ENCODE measurements around the gene TH.

The TH gene

DNA sequence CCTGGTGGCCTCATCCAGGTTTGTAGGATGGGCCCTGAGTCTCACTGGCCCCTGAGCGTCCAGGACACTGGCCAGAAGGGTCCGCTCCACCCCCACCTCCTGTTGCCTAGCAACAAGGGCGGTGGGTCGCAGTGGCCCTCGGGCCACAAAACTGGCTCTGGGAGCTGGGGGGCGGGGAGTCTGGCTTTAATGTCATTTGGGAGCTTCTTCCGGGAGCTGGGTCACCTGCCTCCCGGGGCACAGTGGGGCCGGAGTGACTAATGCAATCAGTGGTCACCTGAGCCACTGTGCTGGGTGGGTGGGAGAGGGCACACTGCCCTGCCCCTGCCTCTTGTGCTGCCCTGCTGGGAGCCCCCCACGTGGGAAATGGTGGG is 2.6 kb downstream of the TH start:
- DNase-seq, result no peak
- H3K9me3 ChIP-seq (replicated peaks; ENCODE audit: insufficient read depth, low read length), result no peaks in the 10 kb centered on the region
- no peak overlapping the region for H2AFZ ChIP-seq (ENCODE audit: low read length)
- no peaks in the 10 kb centered on the region for H3K9me2 ChIP-seq (replicated peaks; ENCODE audit: insufficient read depth, low read length)
- no peak overlapping the region for H3K27ac ChIP-seq (ENCODE audit: low read length)
- no peak overlapping the region for H3K9ac ChIP-seq (ENCODE audit: low read length)
- no peak overlapping the region for H3K4me2 ChIP-seq (ENCODE audit: low read depth, low read length)
- H3K79me2 ChIP-seq (ENCODE audit: low read length), result no peaks in the 10 kb centered on the region
- TF ChIP-seq EZH2phosphoT487 (IDR thresholded peaks at IDR 0.05; ENCODE audit: low read length) (no peak), EZH2 (optimal IDR thresholded peaks at IDR 0.05; ENCODE audit: low read depth, low read length) (no peak)
- TF ChIP-seq, protein P1, sequence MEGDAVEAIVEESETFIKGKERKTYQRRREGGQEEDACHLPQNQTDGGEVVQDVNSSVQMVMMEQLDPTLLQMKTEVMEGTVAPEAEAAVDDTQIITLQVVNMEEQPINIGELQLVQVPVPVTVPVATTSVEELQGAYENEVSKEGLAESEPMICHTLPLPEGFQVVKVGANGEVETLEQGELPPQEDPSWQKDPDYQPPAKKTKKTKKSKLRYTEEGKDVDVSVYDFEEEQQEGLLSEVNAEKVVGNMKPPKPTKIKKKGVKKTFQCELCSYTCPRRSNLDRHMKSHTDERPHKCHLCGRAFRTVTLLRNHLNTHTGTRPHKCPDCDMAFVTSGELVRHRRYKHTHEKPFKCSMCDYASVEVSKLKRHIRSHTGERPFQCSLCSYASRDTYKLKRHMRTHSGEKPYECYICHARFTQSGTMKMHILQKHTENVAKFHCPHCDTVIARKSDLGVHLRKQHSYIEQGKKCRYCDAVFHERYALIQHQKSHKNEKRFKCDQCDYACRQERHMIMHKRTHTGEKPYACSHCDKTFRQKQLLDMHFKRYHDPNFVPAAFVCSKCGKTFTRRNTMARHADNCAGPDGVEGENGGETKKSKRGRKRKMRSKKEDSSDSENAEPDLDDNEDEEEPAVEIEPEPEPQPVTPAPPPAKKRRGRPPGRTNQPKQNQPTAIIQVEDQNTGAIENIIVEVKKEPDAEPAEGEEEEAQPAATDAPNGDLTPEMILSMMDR (IDR thresholded peaks at IDR 0.05; ENCODE audit: low read length), result no peak
- no peaks in the 10 kb centered on the region for H3K4me1 ChIP-seq (ENCODE audit: low read length)
- H3K27me3 ChIP-seq (replicated peaks; ENCODE audit: insufficient read depth, low read length), result peaks cover 83% of the 10 kb centered on the region
- H3F3A ChIP-seq (ENCODE audit: insufficient read depth, low read length), result no peaks in the 10 kb centered on the region
- H3K4me3 ChIP-seq (ENCODE audit: low read length), result no peak overlapping the region
- no peaks in the 10 kb centered on the region for H3K36me3 ChIP-seq (replicated peaks; ENCODE audit: insufficient read depth, low read length)
- no peaks in the 10 kb centered on the region for H4K20me1 ChIP-seq (ENCODE audit: insufficient read depth, low read length)

DNA sequence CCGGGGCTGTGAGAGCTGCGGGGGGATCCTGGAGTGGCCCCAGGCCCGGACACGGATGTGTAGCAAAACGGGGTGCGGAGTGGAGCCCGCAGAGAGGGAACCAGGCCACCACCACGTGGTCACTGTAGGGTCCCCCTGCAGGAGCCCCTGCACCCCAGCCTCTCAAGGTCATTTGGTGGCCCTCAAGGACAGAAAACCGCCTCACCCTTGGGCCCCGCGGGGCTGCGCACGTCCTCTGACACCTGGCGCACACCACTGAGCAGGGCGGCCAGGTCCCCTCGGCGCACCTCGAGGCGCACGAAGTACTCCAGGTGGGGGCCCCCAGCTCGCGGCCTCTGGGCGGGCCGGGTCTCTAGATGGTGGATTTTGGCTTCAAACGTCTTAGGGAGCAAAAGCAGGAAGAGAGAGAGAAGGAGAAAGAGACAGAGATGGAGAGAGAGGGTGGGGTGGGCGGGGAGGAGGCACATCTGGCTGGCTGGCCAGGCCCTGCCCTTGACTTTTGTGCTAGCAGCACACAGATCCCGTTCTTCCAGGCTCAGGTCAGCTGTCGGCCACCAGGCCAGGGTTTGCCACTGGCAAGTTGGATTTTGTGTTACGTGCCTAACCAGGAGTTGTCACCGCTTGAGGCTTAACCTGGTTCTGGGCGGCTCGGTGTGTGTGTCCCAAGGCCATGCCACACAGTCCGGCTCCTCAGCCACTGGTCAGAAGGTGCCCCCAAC is 3.2 kb downstream of the TH start:
- Histone ChIP-seq H3K27ac (ENCODE audit: low read length) (no peak overlapping the region), H3K9me3 (replicated peaks; ENCODE audit: insufficient read depth, low read length) (no peaks in the 10 kb centered on the region), H3K27me3 (replicated peaks; ENCODE audit: insufficient read depth, low read length) (peaks cover 83% of the 10 kb centered on the region), H3K36me3 (replicated peaks; ENCODE audit: insufficient read depth, low read length) (no peaks in the 10 kb centered on the region), H2AFZ (ENCODE audit: low read length) (no peak overlapping the region), H3K9me2 (replicated peaks; ENCODE audit: insufficient read depth, low read length) (no peaks in the 10 kb centered on the region), H3F3A (ENCODE audit: insufficient read depth, low read length) (no peaks in the 10 kb centered on the region), H4K20me1 (ENCODE audit: insufficient read depth, low read length) (no peaks in the 10 kb centered on the region), H3K4me2 (ENCODE audit: low read depth, low read length) (no peak overlapping the region), H3K4me1 (ENCODE audit: low read length) (no peaks in the 10 kb centered on the region), H3K4me3 (ENCODE audit: low read length) (no peak overlapping the region), H3K79me2 (ENCODE audit: low read length) (no peaks in the 10 kb centered on the region), H3K9ac (ENCODE audit: low read length) (no peak overlapping the region)
- DNase-seq, result no peak
- TF ChIP-seq, protein P1 (IDR thresholded peaks at IDR 0.05; ENCODE audit: low read length), result no peak
- TF ChIP-seq EZH2 (optimal IDR thresholded peaks at IDR 0.05; ENCODE audit: low read depth, low read length), result no peak
- no peak for TF ChIP-seq EZH2phosphoT487 (IDR thresholded peaks at IDR 0.05; ENCODE audit: low read length)

DNA sequence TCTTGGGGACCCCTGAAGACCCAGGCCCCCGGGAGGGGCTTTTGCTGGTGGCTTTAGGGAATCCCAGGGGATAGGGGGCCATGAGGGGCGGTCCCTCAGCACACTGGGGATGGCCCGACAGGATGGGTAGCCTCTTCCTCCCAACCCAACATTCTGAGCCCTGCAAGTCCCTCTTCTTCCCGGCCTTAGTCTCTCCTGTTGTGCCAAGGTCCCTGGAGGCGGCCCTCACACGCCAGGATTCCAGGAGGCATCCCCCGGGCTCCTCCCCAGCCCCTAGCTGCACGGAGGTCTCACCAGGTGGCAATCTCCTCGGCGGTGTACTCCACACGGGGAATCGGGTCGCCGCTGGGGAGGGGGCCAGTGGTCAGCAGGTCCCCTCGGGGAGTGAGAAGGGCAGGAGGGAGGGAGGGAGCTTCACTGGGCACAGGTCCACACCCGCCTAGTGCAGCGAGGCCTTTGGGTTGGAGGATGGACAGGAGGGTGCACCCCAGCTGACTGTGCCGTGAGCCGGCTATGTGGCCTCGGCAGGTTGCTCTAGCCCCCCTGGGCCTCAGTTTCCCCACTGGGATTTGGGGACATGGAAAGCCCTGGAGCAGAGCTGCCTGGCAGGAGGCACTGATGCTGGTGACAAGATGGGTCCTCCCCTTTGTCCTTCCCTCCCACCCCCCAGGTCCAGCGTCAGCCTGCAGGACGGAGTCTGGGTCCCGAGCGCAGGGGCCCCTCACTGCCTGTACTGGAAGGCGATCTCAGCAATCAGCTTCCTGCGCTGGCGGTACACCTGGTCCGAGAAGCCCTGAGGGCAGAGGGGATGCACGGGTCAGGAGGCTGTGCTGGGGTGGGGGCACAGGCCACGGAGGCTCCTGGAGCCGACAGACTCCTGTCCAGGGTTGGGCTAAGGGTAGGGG is 4.2 kb downstream of the TH start:
- TF ChIP-seq EZH2 (optimal IDR thresholded peaks at IDR 0.05; ENCODE audit: low read depth, low read length) (no peak), EZH2phosphoT487 (IDR thresholded peaks at IDR 0.05; ENCODE audit: low read length) (no peak)
- TF ChIP-seq, protein P1 (IDR thresholded peaks at IDR 0.05; ENCODE audit: low read length), result no peak

More for the DNA sequence above, 4.2 kb downstream of the TH start:
- Histone ChIP-seq H3K4me3 (ENCODE audit: low read length) (no peak overlapping the region), H3K79me2 (ENCODE audit: low read length) (no peaks in the 10 kb centered on the region), H3F3A (ENCODE audit: insufficient read depth, low read length) (no peaks in the 10 kb centered on the region), H3K9me3 (replicated peaks; ENCODE audit: insufficient read depth, low read length) (no peaks in the 10 kb centered on the region), H3K4me2 (ENCODE audit: low read depth, low read length) (no peak overlapping the region), H3K27me3 (replicated peaks; ENCODE audit: insufficient read depth, low read length) (peaks cover 82% of the 10 kb centered on the region), H4K20me1 (ENCODE audit: insufficient read depth, low read length) (no peaks in the 10 kb centered on the region), H3K4me1 (ENCODE audit: low read length) (no peaks in the 10 kb centered on the region), H3K9me2 (replicated peaks; ENCODE audit: insufficient read depth, low read length) (no peaks in the 10 kb centered on the region), H3K9ac (ENCODE audit: low read length) (no peak overlapping the region), H3K36me3 (replicated peaks; ENCODE audit: insufficient read depth, low read length) (no peaks in the 10 kb centered on the region), H3K27ac (ENCODE audit: low read length) (no peak overlapping the region), H2AFZ (ENCODE audit: low read length) (no peak overlapping the region)
- DNase-seq, result no peak

All from MM.1S (cell line).